H9 (cell line): ENCODE measurements around the gene USP36. TPM values are rescaled to one million over a fixed set of nuclear protein-coding genes. Genes with fewer than 3 reads are reported as not detected.

Experiments
- DNase-seq: peaks from one replicate; pipeline ENCODE4 v3.0.0-alpha.2; 2017
- H2AFZ ChIP-seq: one replicate; pipeline ENCODE4 v1.6.1; 2013; ENCODE audit warnings: mild to moderate bottlenecking, low read length, control low read depth, moderate library complexity
- H2AK5ac ChIP-seq: 2 replicates; pipeline ENCODE4 v1.6.1; 2013; ENCODE audit warnings: low read length, control low read depth, mixed read lengths; ENCODE audit not compliant: insufficient read length
- H2BK120ac ChIP-seq: one replicate; pipeline ENCODE4 v1.6.1; 2013; ENCODE audit warnings: low read depth, mild to moderate bottlenecking, low read length, control low read depth, inconsistent platforms; ENCODE audit not compliant: poor library complexity, severe bottlenecking
- H2BK12ac ChIP-seq: 2 replicates; pipeline ENCODE4 v1.6.1; 2013; ENCODE audit warnings: low read length, control low read depth, mixed read lengths, low read depth; ENCODE audit not compliant: insufficient read length
- H2BK15ac ChIP-seq: 2 replicates; pipeline ENCODE4 v1.6.1; 2013; ENCODE audit warnings: low read depth, low read length, control low read depth
- H2BK20ac ChIP-seq: one replicate; pipeline ENCODE4 v1.6.1; 2013; ENCODE audit warnings: low read depth, mild to moderate bottlenecking, low read length, control low read depth, inconsistent platforms; ENCODE audit not compliant: poor library complexity, severe bottlenecking
- H2BK5ac ChIP-seq: 2 replicates; pipeline ENCODE4 v1.6.1; 2013; ENCODE audit warnings: low read length, control low read depth, mixed read lengths; ENCODE audit not compliant: insufficient read length
- H3K14ac ChIP-seq: 2 replicates; pipeline ENCODE4 v1.6.1; 2013; ENCODE audit warnings: low read length, control low read depth; ENCODE audit not compliant: insufficient read depth
- H3K18ac ChIP-seq: 2 replicates; pipeline ENCODE4 v1.6.1; 2013; ENCODE audit warnings: low read depth, mild to moderate bottlenecking, mixed read lengths, low read length, control low read depth; ENCODE audit not compliant: insufficient read length
- H3K23ac ChIP-seq: 2 replicates; pipeline ENCODE4 v1.6.1; 2013; ENCODE audit warnings: low read length, control low read depth, mixed read lengths, low read depth; ENCODE audit not compliant: insufficient read length
- H3K23me2 ChIP-seq: 2 replicates; pipeline ENCODE4 v1.6.1; 2013; ENCODE audit warnings: low read depth, mild to moderate bottlenecking, mixed read lengths, low read length, control low read depth; ENCODE audit not compliant: insufficient read length, poor library complexity, severe bottlenecking
- H3K27ac ChIP-seq: 2 replicates; pipeline ENCODE4 v1.5.1; 2013; ENCODE audit warnings: low read length, control low read depth, mixed read lengths, low read depth; ENCODE audit not compliant: insufficient read length
- H3K27me3 ChIP-seq: 2 replicates; pipeline ENCODE4 v1.6.1; 2013; ENCODE audit warnings: low read length, control low read depth, inconsistent platforms; ENCODE audit not compliant: insufficient read depth
- H3K4ac ChIP-seq: 2 replicates; pipeline ENCODE4 v1.6.1; 2013; ENCODE audit warnings: low read depth, mild to moderate bottlenecking, control low read depth, inconsistent platforms, low read length, moderate library complexity
- H3K4me1 ChIP-seq: 2 replicates; pipeline ENCODE4 v1.6.1; 2013; ENCODE audit warnings: low read length, control low read depth, inconsistent platforms; ENCODE audit not compliant: insufficient read depth
- H3K4me2 ChIP-seq: 2 replicates; pipeline ENCODE4 v1.6.1; 2013; ENCODE audit warnings: low read length, control low read depth, mixed read lengths; ENCODE audit not compliant: insufficient read length, insufficient read depth
- H3K56ac ChIP-seq: 2 replicates; pipeline ENCODE4 v1.6.1; 2013; ENCODE audit warnings: low read depth, mild to moderate bottlenecking, mixed read lengths, low read length, control low read depth; ENCODE audit not compliant: insufficient read length
- H3K79me1 ChIP-seq: 2 replicates; pipeline ENCODE4 v1.6.1; 2013; ENCODE audit warnings: low read depth, mild to moderate bottlenecking, moderate library complexity, low read length, control low read depth, inconsistent platforms; ENCODE audit not compliant: insufficient read depth, poor library complexity, severe bottlenecking
- H3K79me2 ChIP-seq: 2 replicates; pipeline ENCODE4 v1.6.1; 2013; ENCODE audit warnings: low read length, control low read depth, inconsistent platforms; ENCODE audit not compliant: insufficient read depth
- H3K9ac ChIP-seq: 2 replicates; pipeline ENCODE4 v1.6.1; 2013; ENCODE audit warnings: low read length, control low read depth, mixed read lengths; ENCODE audit not compliant: insufficient read length; ENCODE audit errors: extremely low read depth
- H3K9me3 ChIP-seq: one replicate; pipeline ENCODE4 v1.6.1; 2013; ENCODE audit warnings: low read depth, low read length, inconsistent platforms; ENCODE audit not compliant: control insufficient read depth
- H3T11ph ChIP-seq: one replicate; pipeline ENCODE4 v1.6.1; 2013; ENCODE audit warnings: mild to moderate bottlenecking, low read length, control low read depth, inconsistent platforms
- H4K20me1 ChIP-seq: one replicate; pipeline ENCODE4 v1.6.1; 2013; ENCODE audit not compliant: control insufficient read depth, insufficient read length, insufficient read depth
- H4K5ac ChIP-seq: 2 replicates; pipeline ENCODE4 v1.6.1; 2013; ENCODE audit warnings: low read depth, mild to moderate bottlenecking, mixed read lengths, low read length, control low read depth; ENCODE audit not compliant: insufficient read length
- H4K8ac ChIP-seq: replicated peaks from 2 replicates; pipeline ENCODE4 v1.6.1; 2013; ENCODE audit warnings: low read length, control low read depth, mixed read lengths, low read depth; ENCODE audit not compliant: insufficient read length
- H4K91ac ChIP-seq: 2 replicates; pipeline ENCODE4 v1.6.1; 2013; ENCODE audit warnings: low read depth, mild to moderate bottlenecking, moderate library complexity, mixed read lengths, low read length, control low read depth; ENCODE audit not compliant: insufficient read length
- H3K27ac Mint-ChIP-seq, 3 experiments: 2 replicates in 2 of 3; 3 replicates in 1 of 3; pipeline ENCODE4 v1.8.0; 2020 to 2021; ENCODE audit warnings: mixed read lengths in 3 of 3, mild to moderate bottlenecking in 1 of 3, moderate library complexity in 1 of 3
- H3K27me3 Mint-ChIP-seq: 2 replicates; pipeline ENCODE4 v1.8.0; 2021; ENCODE audit warnings: low read depth, mild to moderate bottlenecking, moderate library complexity, mixed read lengths
- H3K36me3 Mint-ChIP-seq, 3 experiments: 2 replicates in 2 of 3; 3 replicates in 1 of 3; pipeline ENCODE4 v1.8.0; 2020 to 2021; ENCODE audit warnings: low read depth in 3 of 3, mixed read lengths in 3 of 3; ENCODE audit not compliant: insufficient read depth in 1 of 3
- H3K4me1 Mint-ChIP-seq, 2 experiments: 2 replicates each; pipeline ENCODE4 v1.8.0; 2020; ENCODE audit warnings: mixed read lengths in 2 of 2
- H3K4me3 Mint-ChIP-seq, 2 experiments: 2 replicates in 1 of 2; 3 replicates in 1 of 2; pipeline ENCODE4 v1.8.0; 2020 to 2021; ENCODE audit warnings: mild to moderate bottlenecking in 2 of 2, mixed read lengths in 2 of 2, moderate library complexity in 1 of 2
- H3K9me3 Mint-ChIP-seq, 2 experiments: 2 replicates in 1 of 2; 3 replicates in 1 of 2; pipeline ENCODE4 v1.8.0; 2020; ENCODE audit warnings: mild to moderate bottlenecking in 2 of 2, mixed read lengths in 2 of 2, moderate library complexity in 1 of 2
- CTCF ChIP-seq: fragments of 200-600 bp; sonication (generic); conservative IDR thresholded peaks from 3 replicates; pipeline ENCODE4 v1.8.0; 2021; ENCODE audit warnings: antibody characterized with exemption, mild to moderate bottlenecking
- WGBS: extraction: QIAGEN DNeasy Blood & Tissue Kit; methylation state at CpG from one replicate; pipeline ENCODE4 v1.1.7; 2013; ENCODE audit warnings: missing lambda C conversion rate, low lambda C conversion rate, mixed read lengths; ENCODE audit not compliant: insufficient read length; ENCODE audit errors: extremely low coverage; 5-methylcytosine and 5-hydroxymethylcytosine counted together
- total RNA-seq: library from RNA; stranded (reverse); gene quantifications from 2 replicates; pipeline ENCODE4 v1.2.1, GENCODE V29; 2021

The USP36 gene
- total RNA-seq, 1 experiment from 2014 or later = 106 TPM

- no peaks in the 10 kb centered on the region for H3K9me3 ChIP-seq
- no peak overlapping the region for H4K91ac ChIP-seq
- peaks cover 2 to 3% of the 10 kb centered on the region in 2 experiments; a peak in 2 of 4 replicates for H3K4me1 Mint-ChIP-seq
- no peak for TF ChIP-seq CTCF
- H4K20me1 ChIP-seq = no peaks in the 10 kb centered on the region
- no peaks in the 10 kb centered on the region for H3K27me3 ChIP-seq
- no peak overlapping the region for H3K4me3 Mint-ChIP-seq
- H3K56ac ChIP-seq = no peak overlapping the region
- no peak overlapping the region for H2AFZ ChIP-seq
- DNase-seq = no peak
- no peak overlapping the region for H3K4me2 ChIP-seq
- H2AK5ac ChIP-seq = no peak overlapping the region
- H2BK20ac ChIP-seq = no peak overlapping the region
- no peaks in the 10 kb centered on the region for H3K4me1 ChIP-seq
- H3K27ac Mint-ChIP-seq = no peak overlapping the region
- no peaks in the 10 kb centered on the region for H3K9me3 Mint-ChIP-seq
- H3K4ac ChIP-seq = no peak overlapping the region
- H4K8ac ChIP-seq = no peak overlapping the region
- H3K27me3 Mint-ChIP-seq = no peaks in the 10 kb centered on the region
- no peak overlapping the region for H2BK15ac ChIP-seq
- no CpG with 5 or more reads among the region's 4 CpGs for WGBS
- H3K79me2 ChIP-seq = no peaks in the 10 kb centered on the region; the same call in 1 of the 2 replicates
- H3K27ac ChIP-seq = no peak overlapping the region
- no peak overlapping the region for H3T11ph ChIP-seq
- no peaks in the 10 kb centered on the region for H3K36me3 Mint-ChIP-seq
- no peak overlapping the region for H3K9ac ChIP-seq
- H2BK12ac ChIP-seq = no peak overlapping the region
- H3K18ac ChIP-seq = no peak overlapping the region
- no peak overlapping the region for H3K14ac ChIP-seq
- no peaks in the 10 kb centered on the region for H3K23me2 ChIP-seq
- peaks cover 10% of the 10 kb centered on the region for H3K79me1 ChIP-seq
- H2BK120ac ChIP-seq = no peak overlapping the region
- no peak overlapping the region for H4K5ac ChIP-seq
- H3K23ac ChIP-seq = no peak overlapping the region
- H2BK5ac ChIP-seq = no peak overlapping the region
Measured at GRCh38 chr17:78767806-78768205, 72.8 kb downstream of the USP36 start.
